ENCODE measurements around the gene FBXO31.
"Not testable (repeated sequence)": the region's sequence is repeated elsewhere in the genome, so short reads cannot be mapped to it uniquely, and the experiment has no call there.

FBXO31 gene

DNA sequence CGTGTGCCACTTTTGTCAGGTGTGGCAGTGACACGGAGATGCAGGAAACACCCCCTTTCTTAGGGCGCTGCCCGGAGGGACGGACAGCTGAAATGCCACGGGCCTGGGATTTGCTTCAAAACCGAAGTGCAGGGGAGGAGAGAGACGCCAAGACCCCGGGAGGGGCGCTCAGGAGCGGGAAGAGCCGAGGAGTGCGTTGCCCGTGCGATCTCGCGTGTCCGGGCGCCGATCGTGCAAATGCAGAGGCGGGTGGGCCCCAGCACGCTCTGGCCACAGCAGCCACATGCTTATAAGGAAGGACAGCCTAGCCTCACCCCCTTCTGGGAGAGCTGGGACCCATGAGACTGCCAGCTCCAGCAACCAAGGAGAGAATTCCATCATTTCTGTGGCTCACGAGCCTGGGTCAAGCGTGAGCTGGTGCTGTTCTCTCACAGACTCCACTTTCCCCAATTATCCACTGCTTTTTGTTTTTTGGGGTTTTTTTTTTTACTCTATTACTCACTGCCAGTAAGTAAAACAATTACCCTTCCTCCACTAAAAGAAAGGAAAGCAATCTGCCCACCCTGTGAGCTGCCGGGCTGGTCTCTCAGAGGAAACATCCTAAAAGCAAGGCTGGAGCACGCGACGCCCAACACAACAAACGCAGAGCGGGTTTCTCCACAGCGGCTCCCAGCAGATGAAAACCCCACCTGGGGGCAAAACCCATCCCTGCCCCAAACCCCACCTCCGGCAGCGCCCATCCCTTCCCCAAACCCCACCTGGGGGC is 39.2 kb downstream of the FBXO31 start:
- no peak for DNase-seq (ENCODE audit: low spot score)
- in situ Hi-C loops (cut with MboI; ENCODE audit: low sequenced_read_pairs, unreplicated experiment): no loop called here
- TF ChIP-seq, protein P1, sequence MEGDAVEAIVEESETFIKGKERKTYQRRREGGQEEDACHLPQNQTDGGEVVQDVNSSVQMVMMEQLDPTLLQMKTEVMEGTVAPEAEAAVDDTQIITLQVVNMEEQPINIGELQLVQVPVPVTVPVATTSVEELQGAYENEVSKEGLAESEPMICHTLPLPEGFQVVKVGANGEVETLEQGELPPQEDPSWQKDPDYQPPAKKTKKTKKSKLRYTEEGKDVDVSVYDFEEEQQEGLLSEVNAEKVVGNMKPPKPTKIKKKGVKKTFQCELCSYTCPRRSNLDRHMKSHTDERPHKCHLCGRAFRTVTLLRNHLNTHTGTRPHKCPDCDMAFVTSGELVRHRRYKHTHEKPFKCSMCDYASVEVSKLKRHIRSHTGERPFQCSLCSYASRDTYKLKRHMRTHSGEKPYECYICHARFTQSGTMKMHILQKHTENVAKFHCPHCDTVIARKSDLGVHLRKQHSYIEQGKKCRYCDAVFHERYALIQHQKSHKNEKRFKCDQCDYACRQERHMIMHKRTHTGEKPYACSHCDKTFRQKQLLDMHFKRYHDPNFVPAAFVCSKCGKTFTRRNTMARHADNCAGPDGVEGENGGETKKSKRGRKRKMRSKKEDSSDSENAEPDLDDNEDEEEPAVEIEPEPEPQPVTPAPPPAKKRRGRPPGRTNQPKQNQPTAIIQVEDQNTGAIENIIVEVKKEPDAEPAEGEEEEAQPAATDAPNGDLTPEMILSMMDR (IDR thresholded peaks at IDR 0.05; ENCODE audit: borderline replicate concordance, control extremely low read depth, extremely low read depth, insufficient read depth, missing control alignments): no peak

DNA sequence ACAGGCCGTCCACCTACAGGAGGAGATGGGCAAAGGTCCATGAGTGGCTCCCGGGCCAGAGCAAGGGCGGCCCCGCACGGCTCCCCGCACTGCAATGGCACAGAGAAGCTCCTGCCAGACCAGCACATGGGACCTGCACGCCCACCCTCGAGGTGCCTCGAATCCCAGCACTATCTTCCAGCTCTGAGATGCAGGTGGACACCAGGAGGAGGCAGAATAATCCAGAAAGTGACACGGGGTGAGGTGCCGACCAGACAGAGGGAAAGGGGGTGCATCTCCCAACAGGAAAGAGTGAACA is 39.9 kb downstream of the FBXO31 start:
- in situ Hi-C loops (cut with MboI; ENCODE audit: low sequenced_read_pairs, unreplicated experiment): no loop called here
- DNase-seq (ENCODE audit: low spot score): no peak
- TF ChIP-seq, protein P1 (IDR thresholded peaks at IDR 0.05; ENCODE audit: borderline replicate concordance, control extremely low read depth, extremely low read depth, insufficient read depth, missing control alignments): no peak

DNA sequence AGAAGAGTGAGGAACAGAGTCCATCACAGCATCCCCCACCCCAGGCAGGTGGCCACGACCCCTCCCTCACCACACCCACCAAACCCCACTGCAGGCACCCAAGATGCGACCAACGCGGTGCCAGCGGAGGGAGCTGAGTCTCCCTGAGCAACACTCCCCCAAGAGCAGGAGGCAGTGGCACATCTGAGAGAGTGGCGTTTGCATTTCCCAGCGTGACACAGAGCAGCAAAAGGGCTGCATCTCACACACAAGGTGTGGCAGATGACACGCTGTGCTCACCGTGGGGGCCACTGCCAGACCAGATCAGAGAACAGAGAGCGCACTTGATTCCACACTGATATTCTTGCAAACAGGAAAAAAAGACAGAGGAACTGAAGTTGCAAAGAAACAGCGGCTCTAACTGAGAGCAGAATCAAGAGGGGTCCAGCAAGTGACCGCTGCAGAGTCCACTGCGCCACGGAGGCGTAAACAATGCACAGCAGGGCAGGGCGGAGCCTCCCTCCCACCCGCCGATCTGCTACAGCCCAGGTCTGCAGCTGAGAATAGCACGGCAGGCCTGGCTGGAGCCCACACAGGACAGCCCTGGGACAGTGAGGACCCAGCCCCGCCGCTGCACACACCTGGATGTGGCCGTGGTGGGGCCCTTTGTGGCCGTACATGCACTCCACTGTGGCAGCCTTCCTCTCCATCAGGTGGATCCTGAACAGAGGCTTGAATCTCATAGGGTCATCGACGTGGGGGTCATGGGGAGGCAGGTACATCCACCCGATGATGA is 40.4 kb downstream of the FBXO31 start:
- no peak for DNase-seq (ENCODE audit: low spot score)
- TF ChIP-seq, protein P1 (IDR thresholded peaks at IDR 0.05; ENCODE audit: borderline replicate concordance, control extremely low read depth, extremely low read depth, insufficient read depth, missing control alignments): no peak
- in situ Hi-C loops (cut with MboI; ENCODE audit: low sequenced_read_pairs, unreplicated experiment): no loop called here

DNA sequence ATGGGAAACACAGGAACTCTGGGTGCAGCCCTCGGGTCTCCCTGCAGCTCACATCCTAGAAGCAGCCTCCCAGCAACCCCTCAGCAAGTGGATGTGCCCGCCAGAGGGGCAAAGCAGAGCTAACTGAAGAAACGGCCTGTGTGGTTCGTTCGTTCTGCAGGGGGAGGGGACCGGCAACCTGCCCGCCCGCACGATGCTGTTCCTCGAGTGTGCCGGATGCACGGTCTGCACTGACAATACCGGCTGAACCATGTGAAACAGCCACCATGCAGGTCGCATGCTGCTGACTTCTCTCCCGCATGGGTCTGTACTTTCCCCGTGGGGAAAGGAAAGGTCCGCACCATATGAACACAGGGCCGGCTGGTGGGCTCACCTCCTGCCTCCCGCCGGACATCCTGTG is 41.1 kb downstream of the FBXO31 start:
- TF ChIP-seq, protein P1 (IDR thresholded peaks at IDR 0.05; ENCODE audit: borderline replicate concordance, control extremely low read depth, extremely low read depth, insufficient read depth, missing control alignments): no peak
- in situ Hi-C loops (cut with MboI; ENCODE audit: low sequenced_read_pairs, unreplicated experiment): no loop called here
- DNase-seq (ENCODE audit: low spot score): no peak

DNA sequence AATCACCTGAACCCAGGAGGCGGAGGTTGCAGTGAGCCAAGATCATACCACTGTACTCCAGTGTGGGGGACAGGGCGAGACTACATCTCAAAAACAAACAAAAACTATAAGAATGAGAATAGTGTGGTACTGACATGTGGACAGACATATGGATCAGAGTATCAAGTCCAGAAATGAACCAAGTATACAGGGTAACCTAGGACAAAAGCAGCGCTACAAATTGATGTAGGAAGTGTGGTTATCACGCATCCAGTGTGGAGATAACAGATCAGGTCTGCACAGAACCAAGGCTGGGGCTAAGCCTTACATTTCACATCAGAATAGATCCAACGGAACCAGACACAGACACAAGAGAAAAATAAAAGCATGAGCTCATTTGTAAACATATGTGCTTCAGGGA is 43.4 kb downstream of the FBXO31 start:
- TF ChIP-seq, protein P1 (IDR thresholded peaks at IDR 0.05; ENCODE audit: borderline replicate concordance, control extremely low read depth, extremely low read depth, insufficient read depth, missing control alignments): no peak
- no peak for DNase-seq (ENCODE audit: low spot score)
- in situ Hi-C loops (cut with MboI; ENCODE audit: low sequenced_read_pairs, unreplicated experiment): no loop called here

DNA sequence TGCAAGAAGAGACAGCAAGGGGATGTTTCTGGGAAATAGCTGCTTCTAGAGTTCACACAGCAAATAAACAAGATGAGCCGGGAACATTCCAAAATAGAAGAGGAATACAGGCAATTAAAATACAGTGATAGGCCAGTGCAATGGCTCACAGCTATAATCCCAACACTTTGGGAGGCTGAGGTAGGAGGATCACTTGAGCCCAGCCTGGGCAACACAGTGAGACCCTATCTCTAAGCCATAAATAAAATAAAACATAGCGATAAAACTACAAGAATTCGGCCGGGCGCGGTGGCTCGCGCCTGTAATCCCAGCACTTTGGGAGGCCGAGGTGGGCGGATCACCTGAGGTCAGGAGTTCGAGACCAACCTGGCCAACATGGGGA is 43.9 kb downstream of the FBXO31 start:
- in situ Hi-C loops (cut with MboI; ENCODE audit: low sequenced_read_pairs, unreplicated experiment); DNase-seq (ENCODE audit: low spot score): not testable (repeated sequence)

DNA sequence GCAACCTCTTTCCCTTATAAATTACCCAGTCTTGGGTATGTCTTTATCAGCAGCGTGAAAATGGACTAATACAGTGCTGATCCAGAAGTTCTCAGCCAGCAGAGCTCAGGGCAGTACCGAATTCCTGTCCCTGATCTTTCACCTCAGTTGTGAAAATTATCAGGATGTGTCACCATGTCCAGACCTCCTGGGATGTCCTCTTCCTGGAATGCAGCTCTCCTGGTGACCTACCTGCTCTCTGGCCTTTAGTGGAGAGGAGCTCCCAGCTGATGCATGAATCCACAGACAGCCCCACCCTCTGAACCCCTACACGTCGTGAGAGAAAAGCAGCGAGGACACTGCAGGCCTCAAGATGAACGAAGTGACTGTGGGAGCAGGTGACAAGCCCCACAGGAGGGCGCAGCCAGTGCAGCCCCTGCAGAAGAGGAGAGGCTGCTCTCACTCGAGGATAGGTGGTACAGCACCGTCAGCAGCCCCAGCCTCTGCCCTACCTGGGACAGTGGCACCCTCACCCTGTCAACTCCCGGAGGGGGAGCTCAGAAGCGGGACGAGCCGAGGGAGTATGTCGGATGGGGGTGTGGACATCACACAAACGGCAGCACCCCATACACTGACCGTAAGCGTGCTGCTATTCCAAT is 44.4 kb downstream of the FBXO31 start:
- TF ChIP-seq, protein P1 (IDR thresholded peaks at IDR 0.05; ENCODE audit: borderline replicate concordance, control extremely low read depth, extremely low read depth, insufficient read depth, missing control alignments): no peak
- no peak for DNase-seq (ENCODE audit: low spot score)
- in situ Hi-C loops (cut with MboI; ENCODE audit: low sequenced_read_pairs, unreplicated experiment): no loop called here

Data from GM13976 (cell line).